OCI-LY3 (cell line): Measurements from ENCODE around the gene MYB.

Source experiments
- EZH2phosphoT487 ChIP-seq: fragments of 200-600 bp; shearing (Covaris generic); IDR thresholded peaks from 2 replicates; pipeline ENCODE4 v1.6.1; 2018; ENCODE audit warnings: antibody characterized with exemption, mixed run types, low read depth
- TF ChIP-seq, protein P1 (sequence below): fragments of 200-600, 300-600 bp; sonication (generic); IDR thresholded peaks from 2 replicates; pipeline ENCODE4 v1.5.1; 2014; ENCODE audit warnings: antibody characterized with exemption, low read length, low read depth

DNA sequence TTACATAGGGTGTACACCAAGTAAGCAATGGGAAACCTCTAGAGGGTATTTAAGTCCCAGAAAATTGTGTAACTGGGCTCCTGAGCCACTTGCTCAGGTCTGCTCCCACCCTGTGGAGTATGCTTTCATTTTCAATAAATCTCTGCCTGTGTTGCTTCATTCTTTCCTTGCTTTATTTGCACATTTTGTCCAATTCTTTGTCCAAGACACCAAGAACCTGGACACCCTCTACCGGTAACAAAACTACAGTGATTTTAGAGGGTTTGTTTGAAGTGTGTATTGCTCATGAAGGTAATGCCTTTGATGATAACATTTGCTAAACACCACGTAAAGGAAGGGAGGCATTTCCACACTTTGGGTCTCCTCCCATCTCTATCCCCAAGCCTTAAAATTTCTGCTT is 46.2 kb downstream of the MYB start:
- TF ChIP-seq, protein P1, sequence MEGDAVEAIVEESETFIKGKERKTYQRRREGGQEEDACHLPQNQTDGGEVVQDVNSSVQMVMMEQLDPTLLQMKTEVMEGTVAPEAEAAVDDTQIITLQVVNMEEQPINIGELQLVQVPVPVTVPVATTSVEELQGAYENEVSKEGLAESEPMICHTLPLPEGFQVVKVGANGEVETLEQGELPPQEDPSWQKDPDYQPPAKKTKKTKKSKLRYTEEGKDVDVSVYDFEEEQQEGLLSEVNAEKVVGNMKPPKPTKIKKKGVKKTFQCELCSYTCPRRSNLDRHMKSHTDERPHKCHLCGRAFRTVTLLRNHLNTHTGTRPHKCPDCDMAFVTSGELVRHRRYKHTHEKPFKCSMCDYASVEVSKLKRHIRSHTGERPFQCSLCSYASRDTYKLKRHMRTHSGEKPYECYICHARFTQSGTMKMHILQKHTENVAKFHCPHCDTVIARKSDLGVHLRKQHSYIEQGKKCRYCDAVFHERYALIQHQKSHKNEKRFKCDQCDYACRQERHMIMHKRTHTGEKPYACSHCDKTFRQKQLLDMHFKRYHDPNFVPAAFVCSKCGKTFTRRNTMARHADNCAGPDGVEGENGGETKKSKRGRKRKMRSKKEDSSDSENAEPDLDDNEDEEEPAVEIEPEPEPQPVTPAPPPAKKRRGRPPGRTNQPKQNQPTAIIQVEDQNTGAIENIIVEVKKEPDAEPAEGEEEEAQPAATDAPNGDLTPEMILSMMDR: no peak
- no peak for TF ChIP-seq EZH2phosphoT487
